HCT116 (cell line): ENCODE data around the gene ZDHHC1. TPM values are rescaled to one million over a fixed set of nuclear protein-coding genes. Genes with fewer than 3 reads are reported as not detected.

ENCODE experiments used
- total RNA-seq: library from RNA; stranded (reverse); gene quantifications from one replicate; pipeline ENCODE4 v1.2.1, GENCODE V29; 2021; ENCODE audit not compliant: unreplicated experiment

The ZDHHC1 gene
- total RNA-seq, 1 experiment from 2014 or later = 9.1 TPM

Other genes starting within 250 kb of the ZDHHC1 start
- gene NOL3, start 245.9 kb downstream of the ZDHHC1 start, total RNA-seq = 54.0 TPM
- 38.7 TPM for gene MATCAP1, start 232.5 kb downstream of the ZDHHC1 start, total RNA-seq
- gene EXOC3L1, start 226.3 kb downstream of the ZDHHC1 start, total RNA-seq = 0.30 TPM
- gene E2F4, start 224.3 kb downstream of the ZDHHC1 start, total RNA-seq = 114 TPM
- gene ELMO3, start 217.3 kb downstream of the ZDHHC1 start, total RNA-seq = 45.8 TPM
- 36.1 TPM for gene TMEM208, start 189.3 kb downstream of the ZDHHC1 start, total RNA-seq
- 69.2 TPM for gene FHOD1, start 169.0 kb downstream of the ZDHHC1 start, total RNA-seq
- 5.6 TPM for gene SLC9A5, start 167.5 kb downstream of the ZDHHC1 start, total RNA-seq
- gene PLEKHG4, start 136.9 kb downstream of the ZDHHC1 start, total RNA-seq = 38.5 TPM
- gene KCTD19, start 89.7 kb downstream of the ZDHHC1 start, total RNA-seq = not detected
- gene LRRC36, start 89.7 kb downstream of the ZDHHC1 start, total RNA-seq = not detected
- gene TPPP3, start 23.0 kb downstream of the ZDHHC1 start, total RNA-seq = 1.2 TPM
- 9.7 TPM for gene HSD11B2, start 14.6 kb upstream of the ZDHHC1 start, total RNA-seq
- 36.6 TPM for gene ATP6V0D1, start 64.7 kb upstream of the ZDHHC1 start, total RNA-seq
- not detected for gene AGRP, start 67.1 kb upstream of the ZDHHC1 start, total RNA-seq
- 60.0 TPM for gene RIPOR1, start 112.4 kb upstream of the ZDHHC1 start, total RNA-seq
- gene CTCF, start 146.0 kb upstream of the ZDHHC1 start, total RNA-seq = 48.3 TPM
- 33.9 TPM for gene CARMIL2, start 228.7 kb upstream of the ZDHHC1 start, total RNA-seq
- 53.8 TPM for gene ACD, start 243.8 kb upstream of the ZDHHC1 start, total RNA-seq
- gene PARD6A, start 244.5 kb upstream of the ZDHHC1 start, total RNA-seq = 5.6 TPM